Stimulated activated CD8-positive, alpha-beta memory T cell treated with anti-CD3 and anti-CD28 coated beads, Interleukin-12 subunit alpha, Interleukin-12 subunit beta, amount 100 ng/mL, for 1 hour (primary cell): ENCODE data around the gene HS3ST3A1.
"Not testable (repeated sequence)": the region's sequence is repeated elsewhere in the genome, so short reads cannot be mapped to it uniquely, and the experiment has no call there.

Experiments used
- DNase-seq: peaks from one replicate; pipeline ENCODE4 v3.0.0-alpha.2; 2020; ENCODE audit warnings: low read depth

HS3ST3A1 gene

GRCh38 chr17:13538841-13539411 is 62.8 kb downstream of the HS3ST3A1 start:
- DNase-seq, result no peak

GRCh38 chr17:13537871-13538643 is 63.7 kb downstream of the HS3ST3A1 start:
- DNase-seq, result no peak

GRCh38 chr17:13537167-13537731 is 64.5 kb downstream of the HS3ST3A1 start:
- DNase-seq, result no peak

GRCh38 chr17:13534946-13535345 is 66.8 kb downstream of the HS3ST3A1 start:
- DNase-seq, result no peak

GRCh38 chr17:13531721-13532120 is 70.0 kb downstream of the HS3ST3A1 start:
- no peak for DNase-seq

GRCh38 chr17:13525876-13526275 is 75.9 kb downstream of the HS3ST3A1 start:
- DNase-seq, result no peak

- DNase-seq, result no peak
Measured at GRCh38 chr17:13523164-13523563, 78.6 kb downstream of the HS3ST3A1 start.

- no peak for DNase-seq
Measured at GRCh38 chr17:13522749-13523148, 79.0 kb downstream of the HS3ST3A1 start.

- no peak for DNase-seq
Measured at GRCh38 chr17:13521784-13522183, 79.9 kb downstream of the HS3ST3A1 start.

- DNase-seq, result no peak
Measured at GRCh38 chr17:13520899-13521572, 80.7 kb downstream of the HS3ST3A1 start.

- no peak for DNase-seq
Measured at GRCh38 chr17:13518261-13519000, 83.3 kb downstream of the HS3ST3A1 start.

- no peak for DNase-seq
Measured at GRCh38 chr17:13513039-13513405, 88.7 kb downstream of the HS3ST3A1 start.

- no peak for DNase-seq
Measured at GRCh38 chr17:13510062-13510461, 91.7 kb downstream of the HS3ST3A1 start.

- no peak for DNase-seq
Measured at GRCh38 chr17:13509527-13509926, 92.2 kb downstream of the HS3ST3A1 start.

- DNase-seq, result no peak
Measured at GRCh38 chr17:13508896-13509295, 92.8 kb downstream of the HS3ST3A1 start.

GRCh38 chr17:13503526-13503925 is 98.2 kb downstream of the HS3ST3A1 start:
- DNase-seq, result no peak

- DNase-seq, result no peak
Measured at GRCh38 chr17:13502263-13502662, 99.5 kb downstream of the HS3ST3A1 start.

GRCh38 chr17:13500947-13501346 is 100.8 kb downstream of the HS3ST3A1 start:
- DNase-seq, result no peak

GRCh38 chr17:13498184-13498583 is 103.5 kb downstream of the HS3ST3A1 start:
- DNase-seq, result no peak

- not testable (repeated sequence) for DNase-seq
Measured at GRCh38 chr17:13496553-13497056, 105.1 kb downstream of the HS3ST3A1 start.

GRCh38 chr17:13495423-13495822 is 106.3 kb downstream of the HS3ST3A1 start:
- DNase-seq, result no peak

- no peak for DNase-seq
Measured at GRCh38 chr17:13492737-13493122, 109.0 kb downstream of the HS3ST3A1 start.
